Sigmoid colon (tissue), 4 donors: ENCODE results near the gene GNRH2.

ENCODE experiments used
- EP300 ChIP-seq, 4 donors: sonication (generic); formaldehyde crosslinking; IDR thresholded peaks; one replicate each; pipeline ENCODE4 v1.6.1; 2017; ENCODE audit warnings: antibody characterized with exemption in 4 of 4
- POLR2A ChIP-seq, 2 donors: fragments of 450-650 bp; IDR thresholded peaks; one replicate each; pipeline ENCODE4 v1.6.1; 2016; ENCODE audit warnings: antibody characterized with exemption in 2 of 2, mild to moderate bottlenecking in 2 of 2, moderate library complexity in 2 of 2

GRCh38 chr20:3043322-3043721 lies at the start of gene GNRH2:
- TF ChIP-seq POLR2A (IDR thresholded peaks at IDR 0.05) (no peak), EP300 (IDR thresholded peaks at IDR 0.05) (no peak)
